GM23248 (cell line): ENCODE results near the gene TRMT1. TPM values are rescaled to one million over a fixed set of nuclear protein-coding genes. Genes with fewer than 3 reads are reported as not detected.

Experiments used
- DNase-seq: peaks from one replicate; pipeline ENCODE4 v3.0.0-alpha.2; 2015
- H2AFZ ChIP-seq: fragments of 200-600 bp; sonication (generic); 2 replicates; pipeline ENCODE4 v1.6.1; 2016; ENCODE audit warnings: antibody characterized with exemption
- H3F3A ChIP-seq: fragments of 200-600 bp; sonication (generic); 2 replicates; pipeline ENCODE4 v1.6.1; 2016; ENCODE audit warnings: mild to moderate bottlenecking, antibody characterized with exemption, mixed run types; ENCODE audit not compliant: insufficient read depth
- H3K27ac ChIP-seq: fragments of 200-600 bp; sonication (generic); 2 replicates; pipeline ENCODE4 v1.5.1; 2016; ENCODE audit warnings: mild to moderate bottlenecking
- H3K27me3 ChIP-seq: fragments of 200-600 bp; sonication (generic); replicated peaks from 2 replicates; pipeline ENCODE4 v1.6.1; 2016; ENCODE audit warnings: mild to moderate bottlenecking; ENCODE audit not compliant: insufficient read depth
- H3K36me3 ChIP-seq: fragments of 200-600 bp; sonication (generic); 2 replicates; pipeline ENCODE4 v1.6.1; 2016; ENCODE audit warnings: low read depth, mild to moderate bottlenecking
- H3K4me1 ChIP-seq: fragments of 200-600 bp; sonication (generic); 2 replicates; pipeline ENCODE4 v1.6.1; 2016; ENCODE audit warnings: mild to moderate bottlenecking; ENCODE audit not compliant: insufficient read depth
- H3K4me2 ChIP-seq: fragments of 200-600 bp; sonication (generic); one replicate; pipeline ENCODE4 v1.6.1; 2016; ENCODE audit warnings: mild to moderate bottlenecking; ENCODE audit not compliant: unreplicated experiment
- H3K4me3 ChIP-seq: fragments of 200-600 bp; sonication (generic); 2 replicates; pipeline ENCODE4 v1.5.1; 2016; ENCODE audit warnings: mild to moderate bottlenecking
- H3K79me2 ChIP-seq: fragments of 200-600 bp; sonication (generic); 2 replicates; pipeline ENCODE4 v1.6.1; 2016; ENCODE audit warnings: mild to moderate bottlenecking; ENCODE audit not compliant: insufficient read depth
- H3K9ac ChIP-seq: fragments of 200-600 bp; sonication (generic); 2 replicates; pipeline ENCODE4 v1.6.1; 2016; ENCODE audit warnings: mild to moderate bottlenecking
- H3K9me2 ChIP-seq: fragments of 200-600 bp; sonication (generic); 2 replicates; pipeline ENCODE4 v1.6.1; 2016; ENCODE audit warnings: mixed run types, mild to moderate bottlenecking, moderate library complexity; ENCODE audit not compliant: insufficient read depth
- H3K9me3 ChIP-seq: fragments of 200-600 bp; sonication (generic); one replicate; pipeline ENCODE4 v1.6.1; 2017; ENCODE audit warnings: low read depth
- H4K20me1 ChIP-seq: fragments of 200-600 bp; sonication (generic); 2 replicates; pipeline ENCODE4 v1.6.0; 2016; ENCODE audit not compliant: insufficient read depth
- EZH2 ChIP-seq: fragments of 200-600 bp; sonication (generic); IDR thresholded peaks from 2 replicates; pipeline ENCODE4 v1.6.1; 2018; ENCODE audit warnings: antibody characterized with exemption, mild to moderate bottlenecking; ENCODE audit not compliant: insufficient read depth, poor library complexity, severe bottlenecking
- EZH2phosphoT487 ChIP-seq: fragments of 200-600 bp; sonication (generic); IDR thresholded peaks from 2 replicates; pipeline ENCODE4 v1.6.1; 2018; ENCODE audit warnings: antibody characterized with exemption, moderate library complexity, mild to moderate bottlenecking, low read depth; ENCODE audit not compliant: insufficient read depth
- WGBS, 2 experiments: methylation state at CpG; one replicate each; pipeline ENCODE4 v1.1.6; 2015 to 2017; ENCODE audit warnings: low lambda C conversion rate in 2 of 2, low coverage in 1 of 2; ENCODE audit errors: missing lambda C conversion rate in 2 of 2; 5-methylcytosine and 5-hydroxymethylcytosine counted together
- in situ Hi-C: fragments of 300-500 bp; cut with MboI; formaldehyde crosslinking; loops from 2 replicates; pipeline ENCODE4 v1.15.0; 2020
- polyA plus RNA-seq: library from polyadenylated mRNA; unstranded; fragments of >200 nt; fragmentation: Nextera tagmentation; extraction: Ambion mirVana; gene quantifications from 2 replicates; pipeline ENCODE4 v1.2.1, GENCODE V29; 2016
- total RNA-seq: library from RNA; depleted of rRNA; stranded (reverse); fragments of >200 nt; shearing (Covaris generic); gene quantifications from 2 replicates; pipeline ENCODE4 v1.2.3, GENCODE V29; 2014

TRMT1 gene
- total and polyA plus RNA-seq, 2 experiments from 2014 or later: 30.4 to 31.8 TPM

DNA sequence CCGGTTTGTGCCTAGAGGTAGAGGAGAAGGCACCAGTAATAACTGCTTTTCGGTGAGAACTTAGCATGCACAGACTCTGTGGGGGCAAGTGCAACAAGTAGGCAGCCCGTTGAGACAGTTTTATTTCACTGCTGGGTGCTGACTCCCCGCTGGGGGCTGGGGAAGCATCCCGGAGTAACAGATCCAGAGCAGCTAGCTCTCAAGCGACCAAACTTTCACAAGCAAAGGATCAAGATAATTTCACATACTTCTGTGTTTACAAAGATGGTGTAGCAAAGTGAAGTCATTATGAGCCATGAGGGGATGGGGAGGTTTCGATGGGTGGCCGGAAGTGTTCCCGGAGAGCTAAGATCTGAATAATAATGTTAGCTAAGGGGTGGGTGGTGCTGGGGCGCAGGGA is 4.3 kb upstream of the TRMT1 start:
- Histone ChIP-seq H3K9me3 (no peaks in the 10 kb centered on the region), H3K4me3 (peak overlapping the region; percentile 98), H3K4me2 (peak overlapping the region; percentile 93), H3K27me3 (no peaks in the 10 kb centered on the region), H3K4me1 (peaks cover 30% of the 10 kb centered on the region), H3K9ac (peak overlapping the region; percentile 98), H3K27ac (peak overlapping the region; percentile 90), H3K9me2 (no peaks in the 10 kb centered on the region), H3K36me3 (no peaks in the 10 kb centered on the region; the same call in 1 of the 2 replicates), H2AFZ (no peak overlapping the region), H4K20me1 (no peaks in the 10 kb centered on the region), H3K79me2 (peaks cover 79% of the 10 kb centered on the region), H3F3A (peaks cover 27% of the 10 kb centered on the region)
- WGBS, 2 experiments: 20 to 21% methylated on average over 10 of the region's 10 CpGs
- TF ChIP-seq EZH2 (no peak), EZH2phosphoT487 (no peak)
- DNase-seq: peak; percentile 90
- in situ Hi-C loops: no loop called here

- WGBS, 2 experiments: 49 to 55% methylated on average over 9 of the region's 9 CpGs
- Histone ChIP-seq H3K27ac (peak overlapping the region; percentile 90), H3K36me3 (no peaks in the 10 kb centered on the region; the same call in 1 of the 2 replicates)
Measured at GRCh38 chr19:13120031-13120430, 3.5 kb upstream of the TRMT1 start.

GRCh38 chr19:13119627-13120026 is 3.1 kb upstream of the TRMT1 start:
- peak; percentile 70 for DNase-seq
- peaks cover 41% of the 10 kb centered on the region for H3K4me1 ChIP-seq
- no peaks in the 10 kb centered on the region; the same call in 1 of the 2 replicates for H3K36me3 ChIP-seq
- no peak overlapping the region for H2AFZ ChIP-seq
- peaks cover 79% of the 10 kb centered on the region for H3K79me2 ChIP-seq
- H3K9ac ChIP-seq: peak overlapping the region; percentile 98
- peak overlapping the region; percentile 90 for H3K27ac ChIP-seq
- H4K20me1 ChIP-seq: no peaks in the 10 kb centered on the region
- H3K9me3 ChIP-seq: no peaks in the 10 kb centered on the region
- H3K4me3 ChIP-seq: peak overlapping the region; percentile 98
- WGBS, 2 experiments: 36 to 42% methylated on average over 8 of the region's 8 CpGs
- H3K27me3 ChIP-seq: no peaks in the 10 kb centered on the region
- peak overlapping the region; percentile 93 for H3K4me2 ChIP-seq
- in situ Hi-C loops: no loop called here
- no peaks in the 10 kb centered on the region for H3K9me2 ChIP-seq
- H3F3A ChIP-seq: peaks cover 37% of the 10 kb centered on the region
- TF ChIP-seq EZH2phosphoT487: no peak
- TF ChIP-seq EZH2: no peak

More at GRCh38 chr19:13120031-13120430, 3.5 kb upstream of the TRMT1 start:
- H3K4me3 ChIP-seq: peak overlapping the region; percentile 98
- peak overlapping the region; percentile 93 for H3K4me2 ChIP-seq
- no peaks in the 10 kb centered on the region for H3K9me2 ChIP-seq
- no peaks in the 10 kb centered on the region for H3K9me3 ChIP-seq
- H3K27me3 ChIP-seq: no peaks in the 10 kb centered on the region
- H3K79me2 ChIP-seq: peaks cover 79% of the 10 kb centered on the region
- TF ChIP-seq EZH2phosphoT487: no peak
- no peak for TF ChIP-seq EZH2
- peaks cover 37% of the 10 kb centered on the region for H3K4me1 ChIP-seq
- H3K9ac ChIP-seq: peak overlapping the region; percentile 98
- H3F3A ChIP-seq: peaks cover 34% of the 10 kb centered on the region
- peak; percentile 19 for DNase-seq
- no peak overlapping the region for H2AFZ ChIP-seq
- no peaks in the 10 kb centered on the region for H4K20me1 ChIP-seq
- in situ Hi-C loops: no loop called here

- H3K27ac ChIP-seq: peak overlapping the region; percentile 90
- no peaks in the 10 kb centered on the region for H3K27me3 ChIP-seq
- peak overlapping the region; percentile 93 for H3K4me2 ChIP-seq
- no peak overlapping the region for H2AFZ ChIP-seq
- no peaks in the 10 kb centered on the region for H4K20me1 ChIP-seq
- in situ Hi-C loops: no loop called here
- DNase-seq: peak; percentile 59
- H3K9ac ChIP-seq: peak overlapping the region; percentile 98
- peak overlapping the region; percentile 98 for H3K4me3 ChIP-seq
- H3K36me3 ChIP-seq: peaks cover 8% of the 10 kb centered on the region; the same call in 1 of the 2 replicates
- no peak for TF ChIP-seq EZH2phosphoT487
- TF ChIP-seq EZH2: no peak
- H3K79me2 ChIP-seq: peaks cover 79% of the 10 kb centered on the region
- peaks cover 44% of the 10 kb centered on the region for H3K4me1 ChIP-seq
- no peaks in the 10 kb centered on the region for H3K9me2 ChIP-seq
- H3K9me3 ChIP-seq: no peaks in the 10 kb centered on the region
- 2 to 3% methylated on average over 31 to 56 of the region's 57 CpGs for WGBS, 2 experiments
- H3F3A ChIP-seq: peaks cover 37% of the 10 kb centered on the region
Measured at GRCh38 chr19:13118424-13119193, 2.1 kb upstream of the TRMT1 start.
